Right lobe of liver (tissue), 6 donors: ENCODE results near the gene AGFG1. TPM values are rescaled to one million over a fixed set of nuclear protein-coding genes. Genes with fewer than 3 reads are reported as not detected.
A peak's percentile ranks its signal among the peaks of the same experiment; 100 is the strongest.

Source experiments
- ATAC-seq, 4 donors: fragments of 200-7000 bp; cut with Tn5 transposase; one replicate each; pipeline ENCODE4 v1.9.1; 2020; ENCODE audit warnings: mild to moderate bottlenecking in 4 of 4, moderate library complexity in 4 of 4
- DNase-seq, 3 donors: peaks; one replicate each; pipeline ENCODE4 v3.0.0-alpha.2; 2020
- H3K27ac ChIP-seq, 3 donors: fragments of 200-600 bp; one replicate each; pipeline ENCODE4 v1.8.0; 2022
- H3K27me3 ChIP-seq, 2 donors: fragments of 200-600 bp; one replicate each; pipeline ENCODE4 v1.8.0; 2022
- H3K36me3 ChIP-seq, 4 donors: fragments of 200-600 bp; sonication (generic) in 1 of 4; one replicate each; pipeline versions ENCODE4 v1.5.1 to v1.8.0; 2017 to 2022; ENCODE audit warnings: control low read depth in 1 of 4
- H3K4me1 ChIP-seq, 4 donors: fragments of 200-600 bp; sonication (generic) in 1 of 4; one replicate each; pipeline versions ENCODE4 v1.5.1 to v1.8.0; 2017 to 2022; ENCODE audit warnings: control low read depth in 1 of 4
- H3K4me3 ChIP-seq, 3 donors: fragments of 200-600 bp; one replicate each; pipeline ENCODE4 v1.8.0; 2022
- H3K9me3 ChIP-seq, 4 donors: fragments of 200-600 bp; sonication (generic) in 1 of 4; one replicate each; pipeline versions ENCODE4 v1.5.1 to v1.8.0; 2017 to 2022; ENCODE audit warnings: control low read depth in 1 of 4
- POLR2A ChIP-seq: fragments of 450-650 bp; IDR thresholded peaks from one replicate; pipeline ENCODE4 v1.6.1; 2017; ENCODE audit warnings: antibody characterized with exemption, mild to moderate bottlenecking
- WGBS: methylation state at CpG from one replicate; pipeline ENCODE4 v1.1.6; 2018; ENCODE audit warnings: low coverage, low lambda C conversion rate; ENCODE audit not compliant: insufficient coverage; ENCODE audit errors: missing lambda C conversion rate; 5-methylcytosine and 5-hydroxymethylcytosine counted together
- intact Hi-C, 2 donors: fragments of 100-400 bp; cut with DNase I; formaldehyde crosslinking; loops; one replicate each; pipeline versions ENCODE4 v1.11.2 to v1.14.1; 2022
- total RNA-seq, 6 experiments: library from RNA; depleted of rRNA in 2 of 6; stranded (reverse); fragments of >200 nt in 2 of 6; fragmentation: NEBNext Ultra II Directional in 3 of 6; extraction: Animal tissue kit (Norgen Biotek cat#: 25700) in 3 of 6; gene quantifications; one replicate each; pipeline versions ENCODE4 v1.1.0 to v1.2.4, GENCODE V29; 2016 to 2023
- TF ChIP-seq, protein P1 (sequence below), 4 donors: fragments of 200-600 bp in 3 of 4; fragments of 450-650 bp in 1 of 4; IDR thresholded peaks; one replicate each; pipeline versions ENCODE4 v1.5.1 to v1.8.0; 2016 to 2022; ENCODE audit warnings: antibody characterized with exemption in 4 of 4, mild to moderate bottlenecking in 2 of 4
- donor health status: DM: no; HTN: yes; CAD: no.
- donor health status: DM: no; HTN: no; CAD: no.
- donor health status: DM: no; HTN: no; CAD: no.
- donor health status: DM: no; HTN: yes; CAD: no.
- donor health status: DM: no; HTN: yes; CAD: no.

Gene AGFG1
- total RNA-seq, 6 experiments from 2014 or later: 25.2 to 70.0 (median 39.5) TPM

DNA sequence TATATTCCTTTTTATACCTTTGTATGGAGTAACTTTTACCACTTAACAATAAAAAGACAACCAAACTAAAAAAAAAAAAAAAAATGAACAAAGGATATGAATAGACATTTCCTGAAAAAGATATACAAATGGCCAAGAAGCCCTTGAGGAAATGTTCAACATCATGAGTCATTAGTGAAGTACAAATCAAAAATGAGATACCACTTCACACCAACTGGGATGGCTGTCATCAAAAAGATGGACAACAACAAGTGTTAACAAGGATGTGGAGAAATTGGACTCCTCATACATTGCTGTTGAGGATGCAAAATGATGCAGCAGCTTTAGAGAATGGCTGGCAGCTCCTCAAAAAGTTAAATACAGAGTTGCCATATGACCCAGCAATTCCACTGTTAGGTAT lies 104.2 kb downstream of the AGFG1 start:
- Histone ChIP-seq H3K4me1 (no peaks in the 10 kb centered on the region), H3K4me3 (no peak overlapping the region), H3K27me3 (no peaks in the 10 kb centered on the region), H3K36me3 (no peaks in the 10 kb centered on the region), H3K27ac (no peak overlapping the region), H3K9me3 (no peaks in the 10 kb centered on the region)
- TF ChIP-seq POLR2A: no peak
- TF ChIP-seq, protein P1, sequence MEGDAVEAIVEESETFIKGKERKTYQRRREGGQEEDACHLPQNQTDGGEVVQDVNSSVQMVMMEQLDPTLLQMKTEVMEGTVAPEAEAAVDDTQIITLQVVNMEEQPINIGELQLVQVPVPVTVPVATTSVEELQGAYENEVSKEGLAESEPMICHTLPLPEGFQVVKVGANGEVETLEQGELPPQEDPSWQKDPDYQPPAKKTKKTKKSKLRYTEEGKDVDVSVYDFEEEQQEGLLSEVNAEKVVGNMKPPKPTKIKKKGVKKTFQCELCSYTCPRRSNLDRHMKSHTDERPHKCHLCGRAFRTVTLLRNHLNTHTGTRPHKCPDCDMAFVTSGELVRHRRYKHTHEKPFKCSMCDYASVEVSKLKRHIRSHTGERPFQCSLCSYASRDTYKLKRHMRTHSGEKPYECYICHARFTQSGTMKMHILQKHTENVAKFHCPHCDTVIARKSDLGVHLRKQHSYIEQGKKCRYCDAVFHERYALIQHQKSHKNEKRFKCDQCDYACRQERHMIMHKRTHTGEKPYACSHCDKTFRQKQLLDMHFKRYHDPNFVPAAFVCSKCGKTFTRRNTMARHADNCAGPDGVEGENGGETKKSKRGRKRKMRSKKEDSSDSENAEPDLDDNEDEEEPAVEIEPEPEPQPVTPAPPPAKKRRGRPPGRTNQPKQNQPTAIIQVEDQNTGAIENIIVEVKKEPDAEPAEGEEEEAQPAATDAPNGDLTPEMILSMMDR (IDR thresholded peaks at IDR 0.05): no peak
- DNase-seq: no peak
- intact Hi-C loops: no loop called here
- no peak for ATAC-seq

DNA sequence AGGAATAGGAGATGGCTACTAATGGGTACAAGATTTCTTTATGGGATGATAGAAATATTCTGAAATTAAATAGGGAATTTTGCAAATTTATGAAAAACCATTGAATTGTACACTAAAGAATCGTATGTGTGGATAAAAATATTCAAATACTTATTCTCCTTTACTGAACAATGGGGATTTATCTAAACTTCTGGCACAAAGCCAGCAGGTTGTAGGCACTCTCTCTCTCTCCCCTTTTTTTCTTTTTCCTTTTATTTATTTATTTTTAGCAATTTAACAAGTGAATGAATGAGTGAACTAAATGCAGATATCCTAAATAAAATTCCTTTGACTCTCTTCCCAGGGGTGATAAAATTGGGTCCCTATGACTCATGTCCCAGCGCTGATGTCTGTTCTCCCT lies 104.9 kb downstream of the AGFG1 start:
- H3K27me3 ChIP-seq: no peaks in the 10 kb centered on the region
- ATAC-seq (no peak), DNase-seq (no peak)
- 60% methylated on average over 2 of the region's 2 CpGs for WGBS
- no peak overlapping the region for H3K27ac ChIP-seq
- intact Hi-C loops: no loop called here
- H3K9me3 ChIP-seq: no peaks in the 10 kb centered on the region
- H3K4me1 ChIP-seq: no peaks in the 10 kb centered on the region
- no peak for TF ChIP-seq POLR2A
- TF ChIP-seq, protein P1 (IDR thresholded peaks at IDR 0.05): no peak
- no peaks in the 10 kb centered on the region for H3K36me3 ChIP-seq
- no peak overlapping the region for H3K4me3 ChIP-seq

DNA sequence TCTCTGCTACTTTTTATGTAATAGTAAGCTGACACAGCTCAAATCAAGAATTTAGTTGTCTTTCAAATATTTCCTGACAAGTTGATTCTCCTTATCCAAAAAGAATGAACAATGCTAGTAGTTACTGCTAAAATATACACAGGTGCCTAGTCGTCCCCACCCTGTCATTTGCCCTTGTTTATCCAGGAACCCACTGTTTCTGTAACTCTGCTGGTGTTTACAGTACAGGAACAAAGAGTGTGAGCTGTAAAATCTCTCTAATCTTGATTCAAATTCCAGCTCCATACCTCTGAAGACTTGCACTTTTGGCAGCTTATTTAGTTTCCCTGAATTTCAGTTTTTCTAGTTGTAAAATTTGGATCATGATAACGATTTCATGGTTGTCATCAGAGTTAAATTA lies 105.6 kb downstream of the AGFG1 start:
- intact Hi-C loops: no loop called here
- TF ChIP-seq, protein P1 (IDR thresholded peaks at IDR 0.05): no peak
- no peak for TF ChIP-seq POLR2A
- no peaks in the 10 kb centered on the region for H3K9me3 ChIP-seq
- no peak for DNase-seq
- H3K27me3 ChIP-seq: no peaks in the 10 kb centered on the region
- H3K36me3 ChIP-seq: no peaks in the 10 kb centered on the region
- no peak overlapping the region for H3K4me3 ChIP-seq
- WGBS: 38% methylated on average over 2 of the region's 2 CpGs
- no peaks in the 10 kb centered on the region for H3K4me1 ChIP-seq
- no peak overlapping the region for H3K27ac ChIP-seq
- no peak for ATAC-seq

DNA sequence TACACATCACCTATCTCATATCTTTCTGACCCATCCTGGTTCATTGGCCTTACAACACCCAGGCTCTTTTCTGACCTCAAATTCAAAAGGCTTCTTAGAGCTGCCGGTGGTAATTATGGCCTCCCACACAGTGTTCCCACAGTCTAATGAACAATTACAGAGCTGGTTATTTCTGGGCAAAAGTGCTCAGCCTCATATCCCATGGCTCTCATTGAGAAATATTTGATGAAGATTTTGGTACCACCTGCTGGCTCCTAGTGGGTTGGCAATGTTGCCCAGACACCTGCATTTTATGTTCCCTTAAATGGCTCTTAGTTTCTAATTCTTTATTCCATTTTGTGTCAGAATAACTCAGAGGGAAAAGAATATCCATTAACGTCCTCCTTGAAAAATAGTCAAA lies 106.7 kb downstream of the AGFG1 start:
- TF ChIP-seq, protein P1 (IDR thresholded peaks at IDR 0.05): peak in 1 of 4 donors; percentile 17
- TF ChIP-seq POLR2A: no peak
- intact Hi-C loops: no loop called here
- no peaks in the 10 kb centered on the region for H3K9me3 ChIP-seq
- no peak overlapping the region for H3K4me3 ChIP-seq
- H3K27me3 ChIP-seq: no peaks in the 10 kb centered on the region
- H3K4me1 ChIP-seq: no peaks in the 10 kb centered on the region
- peak in 1 of 4 donors; percentile 49 for ATAC-seq
- no peak overlapping the region for H3K27ac ChIP-seq
- WGBS: 60% methylated on average over 2 of the region's 2 CpGs
- DNase-seq: no peak
- H3K36me3 ChIP-seq: no peaks in the 10 kb centered on the region

DNA sequence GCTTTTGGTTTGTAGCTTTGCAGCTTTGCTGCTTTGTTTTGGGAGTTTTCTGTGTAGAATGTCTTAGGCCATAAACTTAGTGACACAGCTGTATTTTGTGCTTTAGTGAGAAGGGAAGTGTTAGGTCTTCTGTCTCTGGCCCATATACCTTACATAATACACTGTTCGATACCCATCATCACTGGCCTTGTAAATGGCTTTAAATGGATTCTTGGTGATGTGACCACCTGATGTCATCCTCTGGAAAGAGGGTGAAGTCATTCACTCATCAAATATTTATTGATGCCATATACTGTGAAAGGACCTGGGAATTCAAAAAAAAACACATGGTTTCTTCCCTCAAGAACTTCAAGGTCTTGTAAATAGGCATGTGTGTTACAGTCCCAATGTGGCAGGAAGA lies 107.8 kb downstream of the AGFG1 start:
- ATAC-seq (no peak), DNase-seq (no peak)
- no peaks in the 10 kb centered on the region for H3K4me1 ChIP-seq
- no peaks in the 10 kb centered on the region for H3K36me3 ChIP-seq
- intact Hi-C loops: no loop called here
- TF ChIP-seq POLR2A: no peak
- TF ChIP-seq, protein P1 (IDR thresholded peaks at IDR 0.05): no peak
- WGBS: 79% methylated on average over 1 of the region's 1 CpG
- H3K27me3 ChIP-seq: no peaks in the 10 kb centered on the region
- no peak overlapping the region for H3K4me3 ChIP-seq
- H3K27ac ChIP-seq: no peak overlapping the region
- no peaks in the 10 kb centered on the region for H3K9me3 ChIP-seq
